ENCODE data around the gene GRAMD4.

GRAMD4 gene

DNA sequence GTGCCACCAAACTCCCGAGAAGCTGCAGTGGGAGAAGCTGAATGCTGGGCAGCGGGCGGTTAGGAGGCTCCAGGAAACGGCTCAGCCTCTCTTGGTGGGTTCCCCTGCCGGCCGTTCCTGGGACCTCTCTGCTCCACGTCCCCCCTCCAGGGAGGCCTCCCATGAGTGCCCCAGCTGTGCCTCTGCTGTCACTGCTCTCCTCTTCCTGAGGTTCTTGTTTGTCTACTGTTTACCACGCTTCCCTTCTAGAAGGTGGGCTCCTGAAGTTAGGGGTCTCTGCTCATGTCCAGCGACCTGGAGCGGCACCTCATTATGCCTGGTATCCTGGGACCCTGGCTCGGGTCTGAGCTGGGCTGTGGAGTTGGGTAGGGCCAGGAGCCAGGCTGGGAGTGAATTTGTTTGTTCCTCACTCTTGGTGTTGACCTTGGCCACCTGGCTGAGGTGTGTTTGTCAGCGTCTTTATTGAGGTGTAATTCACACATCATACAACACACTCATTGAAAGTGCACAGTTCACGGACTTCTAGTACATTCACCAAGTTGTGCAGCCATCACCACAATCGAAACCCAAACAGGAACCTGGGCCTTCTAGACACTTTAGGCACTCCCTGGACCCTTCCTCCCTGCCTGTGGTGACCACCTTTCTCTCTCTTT is 37.8 kb upstream of the GRAMD4 start:
- no peak for DNase-seq (ENCODE audit: low read depth in 2 of 2)

GRCh38 chr22:46583571-46583970 is 36.6 kb upstream of the GRAMD4 start:
- no peak for DNase-seq (ENCODE audit: low read depth in 2 of 2)

DNA sequence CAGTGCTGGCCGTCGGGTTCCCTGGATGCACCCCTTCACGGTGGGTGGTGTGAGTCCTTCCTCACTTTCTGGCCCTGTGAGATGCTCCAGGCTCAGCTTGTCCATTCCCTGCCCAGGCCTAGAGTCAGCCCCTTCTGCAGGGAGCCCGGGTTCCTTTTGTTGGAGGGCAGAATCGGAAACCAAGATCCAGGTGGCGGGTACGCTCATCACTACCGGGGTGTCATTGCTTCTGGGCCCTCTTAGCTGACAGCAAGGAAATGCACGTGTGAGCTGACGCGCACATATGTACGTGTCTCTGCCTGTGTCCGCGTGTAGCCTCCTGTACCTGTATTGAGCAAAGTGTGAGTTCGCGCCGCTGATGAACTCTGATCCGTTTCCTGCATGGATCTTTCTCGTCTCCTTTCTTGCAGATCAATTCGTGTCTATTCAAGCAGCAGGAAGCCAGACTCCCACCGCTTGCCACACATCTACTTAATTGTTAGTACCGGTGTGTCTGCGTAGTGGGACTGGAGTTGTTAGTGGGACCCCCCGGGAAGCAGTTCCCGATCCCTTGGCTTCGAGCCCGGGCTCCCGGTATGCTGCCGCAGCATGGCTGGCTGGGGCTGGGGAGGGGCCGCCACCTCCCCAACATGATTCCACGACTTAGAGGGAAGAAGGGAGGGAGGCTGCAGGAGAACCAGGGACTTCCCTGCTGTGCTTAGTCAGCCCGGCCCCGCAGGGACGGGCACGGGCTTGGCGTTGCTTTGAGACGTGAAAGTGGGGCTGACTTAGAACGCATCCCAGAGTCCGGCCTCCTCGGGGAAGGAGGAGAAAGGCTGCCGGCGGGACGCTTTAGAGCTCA is 35.9 kb upstream of the GRAMD4 start:
- DNase-seq (ENCODE audit: low read depth in 2 of 2), result no peak

DNA sequence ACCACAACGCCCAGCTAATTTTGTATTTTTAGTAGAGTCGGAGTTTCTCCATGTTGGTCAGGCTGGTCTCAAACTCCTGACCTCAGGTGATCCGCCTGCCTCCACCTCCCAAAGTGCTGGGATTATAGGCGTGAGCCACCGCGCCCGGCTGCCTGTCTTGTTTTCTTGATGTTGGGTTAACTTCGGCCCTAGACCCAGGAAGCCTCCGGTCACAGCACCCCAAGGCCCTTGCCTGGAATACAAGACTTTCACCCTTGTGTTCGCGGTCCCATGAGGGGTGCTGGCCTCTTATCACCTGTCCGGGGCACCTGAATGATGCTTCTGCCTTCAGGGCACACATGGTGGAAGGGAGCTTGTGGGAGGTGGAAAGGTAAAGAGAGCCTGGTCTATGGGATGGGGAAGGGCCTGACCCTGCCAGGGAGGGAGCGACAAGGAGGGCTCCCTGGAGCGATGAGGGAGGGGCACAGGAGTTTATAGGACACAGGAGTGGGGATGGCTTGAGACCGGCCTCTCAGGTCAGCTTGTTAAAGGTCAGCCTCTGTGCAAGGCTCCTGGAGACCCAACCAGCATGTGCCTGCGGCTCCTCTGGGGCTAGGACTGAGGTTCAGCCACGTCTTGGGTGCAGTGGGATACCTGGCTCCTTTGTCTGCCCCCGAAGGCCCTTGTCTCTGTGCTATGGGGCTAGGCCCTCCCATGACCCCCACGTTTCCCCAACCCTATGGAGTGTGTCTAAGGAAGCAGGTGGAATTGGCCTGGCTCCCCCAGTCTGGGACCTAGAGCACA is 34.7 kb upstream of the GRAMD4 start:
- DNase-seq (ENCODE audit: low read depth in 2 of 2), result no peak

DNA sequence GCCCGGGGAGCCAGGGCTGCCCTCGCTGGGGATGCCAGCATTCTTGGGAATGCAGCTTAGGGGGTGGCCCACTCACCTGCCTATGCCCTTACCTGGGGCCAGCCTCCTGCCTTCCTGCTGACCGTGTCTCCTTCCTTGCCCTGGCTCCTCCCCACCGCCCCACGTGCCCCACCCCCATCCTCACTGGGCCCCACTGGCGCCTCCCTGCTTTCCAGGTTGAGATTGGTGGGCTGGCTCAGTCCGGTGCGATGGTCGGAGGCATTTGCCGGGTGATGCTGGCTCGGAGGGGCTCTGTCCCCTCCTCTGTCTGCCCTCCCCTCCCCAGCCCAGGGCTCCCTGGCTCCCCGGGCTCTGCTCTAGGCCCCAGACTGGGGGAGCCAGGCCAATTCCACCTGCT is 34.1 kb upstream of the GRAMD4 start:
- DNase-seq (ENCODE audit: low read depth in 2 of 2), result no peak

- DNase-seq (ENCODE audit: low read depth in 2 of 2), result no peak
Observed at GRCh38 chr22:46586531-46587011, 33.6 kb upstream of the GRAMD4 start.

GRCh38 chr22:46587061-46587460 is 33.1 kb upstream of the GRAMD4 start:
- DNase-seq (ENCODE audit: low read depth in 2 of 2), result no peak

- no peak for DNase-seq (ENCODE audit: low read depth in 2 of 2)
Observed at GRCh38 chr22:46587492-46588278, 32.5 kb upstream of the GRAMD4 start.

DNA sequence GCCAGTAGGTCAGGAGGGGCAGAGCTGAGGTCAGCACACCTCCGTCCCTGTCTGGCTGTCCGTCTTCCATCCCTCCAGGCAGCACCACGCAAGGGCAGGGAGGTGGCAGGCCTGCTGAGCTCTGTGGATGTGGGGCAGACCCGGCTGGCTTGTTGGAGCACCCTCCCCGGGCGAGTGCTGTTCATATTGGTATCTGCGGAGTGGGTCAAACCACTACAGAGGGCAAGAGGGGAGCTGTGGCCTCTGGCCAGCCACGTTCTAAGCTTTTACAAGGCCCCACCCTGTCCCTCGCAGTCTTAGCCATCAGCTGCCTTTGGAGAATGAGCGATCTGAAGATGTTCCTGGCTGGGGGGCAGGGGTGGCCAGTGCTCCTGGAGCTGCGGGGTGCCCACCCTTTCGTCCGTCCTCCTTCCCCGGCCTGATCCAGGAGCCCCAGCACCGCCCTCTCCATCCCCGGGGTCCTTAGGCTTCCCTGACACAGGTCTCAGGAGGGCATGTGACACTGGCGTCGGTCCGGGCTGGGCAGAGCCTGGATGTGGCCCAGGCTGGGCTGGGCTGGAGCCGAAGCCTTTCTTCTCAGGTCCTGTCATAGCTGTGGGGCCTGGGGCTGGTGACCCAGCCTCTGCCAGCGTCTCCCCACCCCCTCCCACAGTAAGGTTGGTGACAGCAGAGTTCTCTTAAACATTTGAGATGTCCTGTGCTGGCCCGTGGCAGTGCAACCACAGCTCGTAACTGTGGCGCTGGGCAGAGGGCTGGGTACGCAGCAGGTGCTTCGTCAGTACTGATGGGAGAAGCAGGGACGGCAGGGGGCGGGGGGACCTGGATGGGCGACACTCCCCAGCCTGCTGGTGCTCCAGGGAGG is 31.7 kb upstream of the GRAMD4 start:
- no peak for DNase-seq (ENCODE audit: low read depth in 2 of 2)

GRCh38 chr22:46589141-46589748 is 30.9 kb upstream of the GRAMD4 start:
- no peak for DNase-seq (ENCODE audit: low read depth in 2 of 2)

DNA sequence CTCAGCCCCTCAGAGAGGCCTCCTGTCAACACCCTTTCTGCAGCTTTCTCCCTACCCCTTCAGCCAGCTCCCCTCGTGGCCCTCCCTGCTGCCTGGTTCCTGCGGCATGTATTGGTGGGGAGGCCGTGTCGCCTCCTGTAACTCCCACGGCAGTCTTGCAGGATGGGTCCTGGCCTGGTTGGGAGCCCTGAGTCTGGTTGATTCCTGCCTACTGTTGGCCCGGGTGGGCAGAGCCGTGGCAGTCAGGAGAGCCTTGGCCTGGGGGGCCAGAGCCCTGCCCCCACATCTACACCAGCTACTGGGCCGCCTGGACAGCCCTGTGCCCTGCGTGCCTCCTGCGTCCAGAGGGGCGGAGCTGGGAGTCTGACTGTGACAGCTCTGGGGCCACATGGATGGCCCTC is 30.3 kb upstream of the GRAMD4 start:
- no peak for DNase-seq (ENCODE audit: low read depth in 2 of 2)

DNA sequence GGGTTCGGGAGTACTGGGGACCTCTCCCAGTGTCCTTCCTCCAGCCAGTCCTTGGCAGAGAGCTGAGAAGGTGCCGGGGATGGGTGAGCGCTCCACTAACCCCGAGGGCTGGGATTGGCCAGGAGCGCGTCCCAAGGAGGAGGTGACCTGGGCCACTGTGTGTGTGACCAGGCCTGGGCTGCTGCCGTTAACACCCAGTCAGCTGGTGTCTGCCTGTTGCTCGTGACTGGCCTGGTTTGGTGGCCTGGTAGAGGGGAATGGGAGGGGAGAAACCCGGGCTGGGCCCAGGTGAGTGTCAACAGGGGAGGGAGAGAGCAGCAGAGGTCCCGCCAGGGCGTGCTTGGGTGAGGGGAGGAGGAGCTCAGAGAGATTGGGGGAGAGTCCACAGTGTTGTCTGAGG is 29.9 kb upstream of the GRAMD4 start:
- no peak for DNase-seq (ENCODE audit: low read depth in 2 of 2)

DNA sequence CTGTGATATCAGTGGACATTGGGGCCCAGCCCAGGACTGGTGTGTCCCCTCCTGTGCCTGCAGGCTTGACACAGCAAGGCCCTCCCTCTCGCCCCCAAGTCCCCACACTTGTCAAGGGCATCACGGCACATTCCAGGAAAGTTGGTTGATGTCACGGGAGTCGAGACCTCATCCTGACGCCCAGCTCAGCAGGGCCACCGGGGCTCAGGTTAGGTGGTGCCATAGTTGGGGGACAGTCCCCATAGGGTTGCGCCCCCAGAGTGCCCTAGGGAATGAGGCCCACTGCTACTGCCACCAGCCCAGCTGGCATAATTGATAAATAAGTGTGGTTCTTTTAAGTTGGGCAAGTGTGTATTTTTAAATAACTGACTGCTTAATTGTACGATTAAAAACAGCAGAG is 28.3 kb upstream of the GRAMD4 start:
- no peak for DNase-seq (ENCODE audit: low read depth in 2 of 2)

DNA sequence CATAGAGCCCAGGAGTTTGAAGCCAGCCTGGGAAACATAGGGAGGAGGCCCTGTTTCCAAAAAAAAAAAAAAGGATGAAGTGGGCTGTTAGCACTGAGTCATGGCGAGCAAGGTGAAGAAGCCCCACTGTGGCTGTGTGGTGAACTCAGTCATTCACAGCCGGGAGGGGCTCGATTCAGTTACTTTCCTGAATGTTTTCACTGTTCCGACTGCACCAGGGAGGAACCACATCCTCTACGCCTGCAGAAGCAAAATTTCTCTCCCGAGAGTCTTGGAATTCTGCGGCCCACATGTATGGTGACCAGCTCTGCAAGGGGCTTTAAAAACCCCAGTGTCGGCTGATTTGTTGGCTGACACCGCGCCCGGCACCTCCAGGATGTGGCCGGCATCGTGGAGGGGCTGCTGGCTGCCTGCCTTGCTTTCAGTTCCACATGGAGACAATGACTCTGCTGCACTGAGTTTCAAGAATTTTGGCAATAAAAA is 27.8 kb upstream of the GRAMD4 start:
- no peak for DNase-seq (ENCODE audit: low read depth in 2 of 2)

DNA sequence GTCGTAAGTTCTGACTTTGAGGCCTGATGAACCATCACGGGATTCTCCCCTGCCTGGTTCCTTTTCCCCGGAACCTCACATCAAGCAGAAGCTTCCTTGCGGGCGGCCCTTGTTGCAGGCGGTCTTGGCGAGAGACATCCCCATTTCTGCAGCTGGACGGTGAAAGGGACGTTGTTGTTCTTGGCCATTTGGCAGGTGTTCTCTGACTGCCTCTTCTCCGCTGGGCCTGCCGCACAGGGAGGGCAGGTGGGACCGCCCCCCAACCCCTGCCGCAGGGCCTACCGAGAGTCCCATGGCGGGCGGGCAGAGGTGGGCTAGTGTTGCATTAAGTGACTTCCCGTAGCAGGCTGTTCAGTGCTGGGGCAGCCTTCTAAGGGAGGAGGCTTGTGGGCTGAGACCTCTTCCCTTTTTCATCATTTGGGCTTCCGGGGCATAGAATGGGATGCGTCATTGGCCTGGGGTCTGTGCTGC is 26.9 kb upstream of the GRAMD4 start:
- DNase-seq (ENCODE audit: low read depth in 2 of 2), result no peak

DNA sequence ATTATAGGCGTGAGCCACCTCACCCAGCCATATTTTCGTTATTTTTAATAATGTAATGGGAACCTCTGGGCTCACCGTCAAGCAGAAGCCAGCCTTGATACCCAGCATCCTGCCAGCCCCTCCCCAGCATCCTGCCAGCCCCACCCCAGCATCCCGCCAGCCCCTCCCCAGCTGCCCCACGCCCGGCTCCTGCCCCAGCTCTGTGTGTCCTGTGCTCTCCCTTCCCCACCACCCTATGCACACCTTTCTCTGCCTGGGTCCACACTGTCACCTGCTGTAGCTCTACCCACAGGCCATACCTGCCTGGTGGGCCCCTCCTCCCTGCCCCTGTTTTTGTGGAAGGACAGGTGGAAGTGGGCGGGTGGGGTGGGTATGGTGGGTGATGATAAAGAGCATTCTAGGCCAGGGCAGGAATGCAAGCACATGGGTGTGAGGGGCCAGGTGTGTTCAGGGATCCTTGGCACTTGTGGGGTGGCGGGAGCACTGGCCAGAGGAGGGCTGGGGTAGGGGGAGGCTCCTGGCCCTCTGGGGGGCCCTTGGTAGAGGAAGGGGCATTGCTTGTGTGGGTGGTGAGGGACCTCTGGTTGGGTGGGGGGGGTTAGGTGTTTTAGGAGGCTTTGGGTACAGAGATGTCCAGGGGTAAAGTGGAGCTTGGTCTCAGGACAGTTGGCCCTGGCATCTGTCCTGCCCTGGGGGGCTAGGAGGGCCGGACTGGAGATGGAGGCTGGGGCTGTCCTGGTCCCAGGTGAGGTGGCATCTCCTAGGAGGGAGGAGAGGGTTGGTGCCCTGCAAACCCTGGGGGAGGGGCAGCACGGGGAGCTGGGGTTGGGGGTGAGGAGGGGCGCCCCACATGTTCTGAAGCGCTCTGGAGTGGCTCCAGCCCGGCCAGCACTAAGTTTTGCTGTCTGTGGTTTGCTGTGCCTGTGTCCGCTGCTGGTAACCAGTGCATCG is 25.9 kb upstream of the GRAMD4 start:
- no peak for DNase-seq (ENCODE audit: low read depth in 2 of 2)

- no peak for DNase-seq (ENCODE audit: low read depth in 2 of 2)
Observed at GRCh38 chr22:46594947-46595298, 25.3 kb upstream of the GRAMD4 start.

- no peak for DNase-seq (ENCODE audit: low read depth in 2 of 2)
Observed at GRCh38 chr22:46595545-46595944, 24.6 kb upstream of the GRAMD4 start.

DNA sequence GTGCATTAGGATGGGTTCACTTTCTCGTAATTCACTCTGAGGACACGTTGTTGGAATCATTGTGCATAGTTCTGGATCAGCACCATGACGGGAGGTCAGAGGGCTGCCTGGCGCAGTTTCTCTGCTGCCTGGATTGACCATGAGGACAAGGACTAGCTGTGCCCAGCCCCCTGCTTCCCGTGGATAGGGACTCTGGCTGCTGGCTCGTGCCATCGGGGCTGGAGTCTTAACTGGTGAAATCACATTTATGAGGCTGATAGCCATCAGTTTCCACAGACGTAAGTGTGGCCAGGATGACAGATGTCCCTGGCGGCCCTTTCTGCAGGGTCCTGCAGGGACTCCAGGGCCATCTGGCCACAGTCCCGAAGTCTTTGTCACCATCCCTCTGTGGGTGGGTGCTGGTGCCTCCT is 24.1 kb upstream of the GRAMD4 start:
- DNase-seq (ENCODE audit: low read depth in 2 of 2), result no peak
